ENCODE results near the gene NXPH4. TPM values are rescaled to one million over a fixed set of nuclear protein-coding genes. Genes with fewer than 3 reads are reported as not detected.

NXPH4 gene
- polyA plus RNA-seq, 4 donors: 0.10 to 0.27 TPM; not detected in 2

DNA sequence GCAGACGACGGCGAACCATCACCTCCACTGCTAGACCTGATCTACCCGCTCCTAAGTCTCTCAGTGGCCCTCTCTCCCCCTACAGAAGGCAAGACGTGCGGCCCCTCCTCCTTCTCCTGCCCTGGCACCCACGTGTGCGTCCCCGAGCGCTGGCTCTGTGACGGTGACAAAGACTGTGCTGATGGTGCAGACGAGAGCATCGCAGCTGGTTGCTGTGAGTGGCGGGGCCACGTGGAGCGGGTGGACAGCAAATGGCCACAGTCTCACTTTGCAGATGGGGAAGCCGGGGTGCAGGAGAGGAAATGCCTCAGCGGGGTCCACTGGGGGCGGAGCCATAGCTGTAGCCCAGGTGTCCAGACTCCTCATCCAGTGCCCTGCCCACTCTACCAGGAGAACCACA lies 21.4 kb upstream of the NXPH4 start:
- no peaks in the 10 kb centered on the region for H3K27me3 ChIP-seq (ENCODE audit: control insufficient read depth in 3 of 3, insufficient read depth in 3 of 3, low read length in 3 of 3)
- no peak for FAIRE-seq
- H3K4me3 ChIP-seq (ENCODE audit: low read depth in 1 of 3, low read length in 3 of 3): no peak overlapping the region
- no peak for DNase-seq
- H3K27ac ChIP-seq (ENCODE audit: low read depth in 1 of 3, low read length in 2 of 3): no peak overlapping the region
- peaks cover 0 to 100% (median 47%) of the 10 kb centered on the region in 3 donors for H3K36me3 ChIP-seq (ENCODE audit: control insufficient read depth in 3 of 3, insufficient read depth in 2 of 3, low read depth in 1 of 3, low read length in 3 of 3)
- H3K9me3 ChIP-seq (ENCODE audit: control insufficient read depth in 2 of 2, insufficient read depth in 1 of 2, low read depth in 1 of 2, low read length in 1 of 2): no peaks in the 10 kb centered on the region
- WGBS, 3 donors: 90 to 94% (median 93%) methylated on average over 13 to 19 of the region's 19 CpGs
- no peaks in the 10 kb centered on the region for H3K4me1 ChIP-seq (ENCODE audit: control insufficient read depth in 3 of 3, insufficient read depth in 2 of 3, low read depth in 1 of 3, low read length in 2 of 3)

DNA sequence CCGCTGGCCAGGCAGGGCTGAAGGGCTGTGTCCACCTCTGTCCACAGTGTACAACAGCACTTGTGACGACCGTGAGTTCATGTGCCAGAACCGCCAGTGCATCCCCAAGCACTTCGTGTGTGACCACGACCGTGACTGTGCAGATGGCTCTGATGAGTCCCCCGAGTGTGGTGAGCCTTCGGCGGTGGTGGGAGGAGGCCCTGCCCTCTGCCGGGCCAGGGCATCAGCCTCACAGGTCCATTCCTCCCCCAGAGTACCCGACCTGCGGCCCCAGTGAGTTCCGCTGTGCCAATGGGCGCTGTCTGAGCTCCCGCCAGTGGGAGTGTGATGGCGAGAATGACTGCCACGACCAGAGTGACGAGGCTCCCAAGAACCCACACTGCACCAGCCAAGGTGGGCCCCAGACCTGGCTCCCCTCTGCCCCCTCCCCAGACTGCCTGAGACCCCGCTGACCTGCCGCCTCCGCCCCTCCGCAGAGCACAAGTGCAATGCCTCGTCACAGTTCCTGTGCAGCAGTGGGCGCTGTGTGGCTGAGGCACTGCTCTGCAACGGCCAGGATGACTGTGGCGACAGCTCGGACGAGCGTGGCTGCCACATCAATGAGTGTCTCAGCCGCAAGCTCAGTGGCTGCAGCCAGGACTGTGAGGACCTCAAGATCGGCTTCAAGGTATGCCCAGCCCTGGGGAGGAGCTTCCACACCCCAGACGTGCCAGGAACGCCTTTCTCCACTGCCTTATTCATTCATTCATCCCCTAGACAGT lies 20.8 kb upstream of the NXPH4 start:
- Histone ChIP-seq H3K36me3 (ENCODE audit: control insufficient read depth in 3 of 3, insufficient read depth in 2 of 3, low read depth in 1 of 3, low read length in 3 of 3) (peaks cover 0 to 100% (median 47%) of the 10 kb centered on the region in 3 donors), H3K27me3 (ENCODE audit: control insufficient read depth in 3 of 3, insufficient read depth in 3 of 3, low read length in 3 of 3) (no peaks in the 10 kb centered on the region), H3K27ac (ENCODE audit: low read depth in 1 of 3, low read length in 2 of 3) (no peak overlapping the region), H3K9me3 (ENCODE audit: control insufficient read depth in 2 of 2, insufficient read depth in 1 of 2, low read depth in 1 of 2, low read length in 1 of 2) (no peaks in the 10 kb centered on the region), H3K4me1 (ENCODE audit: control insufficient read depth in 3 of 3, insufficient read depth in 2 of 3, low read depth in 1 of 3, low read length in 2 of 3) (no peaks in the 10 kb centered on the region), H3K4me3 (ENCODE audit: low read depth in 1 of 3, low read length in 3 of 3) (no peak overlapping the region)
- DNase-seq: no peak
- no peak for FAIRE-seq
- 78 to 84% (median 80%) methylated on average over 32 to 34 of the region's 34 CpGs for WGBS, 3 donors

DNA sequence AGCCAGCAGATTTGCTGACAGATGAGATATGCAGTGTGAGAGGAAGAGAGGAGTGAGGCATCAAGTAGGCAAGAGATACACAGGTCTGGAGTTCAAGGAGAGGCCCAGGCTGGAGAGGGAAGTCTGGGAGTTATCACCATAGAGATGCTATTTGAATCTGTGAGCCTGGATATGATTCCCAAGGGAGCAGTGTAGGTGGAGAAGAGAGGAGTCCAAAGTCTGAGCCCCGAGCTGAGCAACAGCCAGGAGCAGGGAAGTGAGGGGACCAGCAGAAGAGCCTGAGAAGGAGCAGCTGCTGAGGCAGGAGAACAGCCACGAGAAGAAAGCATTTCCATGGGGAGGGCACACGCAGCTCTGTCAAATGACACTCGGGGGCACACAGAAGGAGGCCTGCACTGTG lies 20.2 kb upstream of the NXPH4 start:
- FAIRE-seq (no peak), DNase-seq (peak in 1 of 2 donors; percentile 11)

GRCh38 chr12:57196956-57197355 lies 19.6 kb upstream of the NXPH4 start:
- Histone ChIP-seq H3K36me3 (ENCODE audit: control insufficient read depth in 3 of 3, insufficient read depth in 2 of 3, low read depth in 1 of 3, low read length in 3 of 3) (peaks cover 0 to 100% (median 49%) of the 10 kb centered on the region in 3 donors), H3K9me3 (ENCODE audit: control insufficient read depth in 2 of 2, insufficient read depth in 1 of 2, low read depth in 1 of 2, low read length in 1 of 2) (no peaks in the 10 kb centered on the region), H3K27me3 (ENCODE audit: control insufficient read depth in 3 of 3, insufficient read depth in 3 of 3, low read length in 3 of 3) (no peaks in the 10 kb centered on the region), H3K4me1 (ENCODE audit: control insufficient read depth in 3 of 3, insufficient read depth in 2 of 3, low read depth in 1 of 3, low read length in 2 of 3) (no peaks in the 10 kb centered on the region), H3K27ac (ENCODE audit: low read depth in 1 of 3, low read length in 2 of 3) (no peak overlapping the region), H3K4me3 (ENCODE audit: low read depth in 1 of 3, low read length in 3 of 3) (no peak overlapping the region)
- 90 to 94% (median 93%) methylated on average over 22 of the region's 22 CpGs for WGBS, 3 donors
- FAIRE-seq (no peak), DNase-seq (no peak)

More for the DNA sequence above, 20.2 kb upstream of the NXPH4 start:
- peaks cover 0 to 100% (median 48%) of the 10 kb centered on the region in 3 donors for H3K36me3 ChIP-seq (ENCODE audit: control insufficient read depth in 3 of 3, insufficient read depth in 2 of 3, low read depth in 1 of 3, low read length in 3 of 3)
- no peak overlapping the region for H3K27ac ChIP-seq (ENCODE audit: low read depth in 1 of 3, low read length in 2 of 3)
- no peaks in the 10 kb centered on the region for H3K9me3 ChIP-seq (ENCODE audit: control insufficient read depth in 2 of 2, insufficient read depth in 1 of 2, low read depth in 1 of 2, low read length in 1 of 2)
- no peaks in the 10 kb centered on the region for H3K4me1 ChIP-seq (ENCODE audit: control insufficient read depth in 3 of 3, insufficient read depth in 2 of 3, low read depth in 1 of 3, low read length in 2 of 3)
- H3K27me3 ChIP-seq (ENCODE audit: control insufficient read depth in 3 of 3, insufficient read depth in 3 of 3, low read length in 3 of 3): no peaks in the 10 kb centered on the region
- WGBS, 3 donors: 42 to 66% (median 61%) methylated on average over 4 of the region's 4 CpGs
- H3K4me3 ChIP-seq (ENCODE audit: low read depth in 1 of 3, low read length in 3 of 3): no peak overlapping the region

GRCh38 chr12:57198329-57198728 lies 18.3 kb upstream of the NXPH4 start:
- Histone ChIP-seq H3K36me3 (ENCODE audit: control insufficient read depth in 3 of 3, insufficient read depth in 2 of 3, low read depth in 1 of 3, low read length in 3 of 3) (peaks cover 0 to 100% (median 49%) of the 10 kb centered on the region in 3 donors), H3K4me3 (ENCODE audit: low read depth in 1 of 3, low read length in 3 of 3) (no peak overlapping the region), H3K9me3 (ENCODE audit: control insufficient read depth in 2 of 2, insufficient read depth in 1 of 2, low read depth in 1 of 2, low read length in 1 of 2) (no peaks in the 10 kb centered on the region), H3K4me1 (ENCODE audit: control insufficient read depth in 3 of 3, insufficient read depth in 2 of 3, low read depth in 1 of 3, low read length in 2 of 3) (no peaks in the 10 kb centered on the region), H3K27ac (ENCODE audit: low read depth in 1 of 3, low read length in 2 of 3) (no peak overlapping the region), H3K27me3 (ENCODE audit: control insufficient read depth in 3 of 3, insufficient read depth in 3 of 3, low read length in 3 of 3) (no peaks in the 10 kb centered on the region)
- DNase-seq: no peak
- no peak for FAIRE-seq
- 94 to 95% (median 95%) methylated on average over 17 of the region's 17 CpGs for WGBS, 3 donors

- H3K27me3 ChIP-seq (ENCODE audit: control insufficient read depth in 3 of 3, insufficient read depth in 3 of 3, low read length in 3 of 3): no peaks in the 10 kb centered on the region
- 86 to 91% (median 88%) methylated on average over 15 of the region's 15 CpGs for WGBS, 3 donors
- DNase-seq (no peak), FAIRE-seq (no peak)
- H3K9me3 ChIP-seq (ENCODE audit: control insufficient read depth in 2 of 2, insufficient read depth in 1 of 2, low read depth in 1 of 2, low read length in 1 of 2): no peaks in the 10 kb centered on the region
- no peak overlapping the region for H3K4me3 ChIP-seq (ENCODE audit: low read depth in 1 of 3, low read length in 3 of 3)
- no peaks in the 10 kb centered on the region for H3K4me1 ChIP-seq (ENCODE audit: control insufficient read depth in 3 of 3, insufficient read depth in 2 of 3, low read depth in 1 of 3, low read length in 2 of 3)
- peaks cover 0 to 100% (median 41%) of the 10 kb centered on the region in 3 donors for H3K36me3 ChIP-seq (ENCODE audit: control insufficient read depth in 3 of 3, insufficient read depth in 2 of 3, low read depth in 1 of 3, low read length in 3 of 3)
- H3K27ac ChIP-seq (ENCODE audit: low read depth in 1 of 3, low read length in 2 of 3): no peak overlapping the region
These were observed 17.4 kb upstream of the NXPH4 start for GRCh38 chr12:57199191-57199590.

DNA sequence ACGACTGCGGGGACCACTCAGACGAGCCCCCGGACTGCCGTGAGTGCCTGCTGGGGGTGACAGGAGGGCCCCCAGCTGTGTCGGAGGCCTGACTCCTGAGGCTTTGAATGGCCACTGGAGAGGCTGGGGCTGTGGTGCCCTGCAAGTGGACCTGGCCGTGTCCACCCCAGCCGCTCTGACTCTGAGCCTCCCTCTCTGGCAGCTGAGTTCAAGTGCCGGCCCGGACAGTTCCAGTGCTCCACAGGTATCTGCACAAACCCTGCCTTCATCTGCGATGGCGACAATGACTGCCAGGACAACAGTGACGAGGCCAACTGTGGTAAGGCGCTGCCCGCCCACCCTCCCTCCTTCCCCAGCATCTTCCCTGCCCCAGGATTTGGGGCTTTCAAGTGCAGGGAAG lies 16.1 kb upstream of the NXPH4 start:
- Histone ChIP-seq H3K36me3 (ENCODE audit: control insufficient read depth in 3 of 3, insufficient read depth in 2 of 3, low read depth in 1 of 3, low read length in 3 of 3) (peaks cover 0 to 100% (median 38%) of the 10 kb centered on the region in 3 donors), H3K4me3 (ENCODE audit: low read depth in 1 of 3, low read length in 3 of 3) (no peak overlapping the region), H3K27me3 (ENCODE audit: control insufficient read depth in 3 of 3, insufficient read depth in 3 of 3, low read length in 3 of 3) (no peaks in the 10 kb centered on the region), H3K4me1 (ENCODE audit: control insufficient read depth in 3 of 3, insufficient read depth in 2 of 3, low read depth in 1 of 3, low read length in 2 of 3) (no peaks in the 10 kb centered on the region), H3K27ac (ENCODE audit: low read depth in 1 of 3, low read length in 2 of 3) (no peak overlapping the region), H3K9me3 (ENCODE audit: control insufficient read depth in 2 of 2, insufficient read depth in 1 of 2, low read depth in 1 of 2, low read length in 1 of 2) (no peaks in the 10 kb centered on the region)
- 91 to 97% (median 93%) methylated on average over 13 to 15 of the region's 15 CpGs for WGBS, 3 donors
- DNase-seq (no peak), FAIRE-seq (no peak)

DNA sequence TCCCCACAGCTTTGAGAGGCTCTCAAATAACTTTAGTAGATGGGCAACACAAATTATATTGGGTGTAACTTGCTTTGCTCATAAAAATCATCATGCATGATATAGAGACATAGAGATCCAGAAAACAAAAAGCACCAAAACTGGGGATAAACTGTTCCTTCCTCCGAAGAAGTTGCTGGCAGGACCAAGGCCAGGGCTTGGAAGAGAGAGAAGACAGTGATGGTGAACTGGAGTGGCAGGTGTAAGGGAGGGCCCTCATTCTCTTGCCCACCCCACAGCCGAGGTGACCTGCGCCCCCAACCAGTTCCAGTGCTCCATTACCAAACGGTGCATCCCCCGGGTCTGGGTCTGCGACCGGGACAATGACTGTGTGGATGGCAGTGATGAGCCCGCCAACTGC lies 15.4 kb upstream of the NXPH4 start:
- Histone ChIP-seq H3K27me3 (ENCODE audit: control insufficient read depth in 3 of 3, insufficient read depth in 3 of 3, low read length in 3 of 3) (no peaks in the 10 kb centered on the region), H3K27ac (ENCODE audit: low read depth in 1 of 3, low read length in 2 of 3) (no peak overlapping the region), H3K9me3 (ENCODE audit: control insufficient read depth in 2 of 2, insufficient read depth in 1 of 2, low read depth in 1 of 2, low read length in 1 of 2) (no peaks in the 10 kb centered on the region), H3K36me3 (ENCODE audit: control insufficient read depth in 3 of 3, insufficient read depth in 2 of 3, low read depth in 1 of 3, low read length in 3 of 3) (peaks cover 0 to 100% (median 32%) of the 10 kb centered on the region in 3 donors), H3K4me3 (ENCODE audit: low read depth in 1 of 3, low read length in 3 of 3) (no peak overlapping the region), H3K4me1 (ENCODE audit: control insufficient read depth in 3 of 3, insufficient read depth in 2 of 3, low read depth in 1 of 3, low read length in 2 of 3) (no peaks in the 10 kb centered on the region)
- WGBS, 3 donors: 78 to 86% (median 82%) methylated on average over 8 of the region's 8 CpGs
- DNase-seq (no peak), FAIRE-seq (no peak)

- Histone ChIP-seq H3K27me3 (ENCODE audit: control insufficient read depth in 3 of 3, insufficient read depth in 3 of 3, low read length in 3 of 3) (no peaks in the 10 kb centered on the region), H3K36me3 (ENCODE audit: control insufficient read depth in 3 of 3, insufficient read depth in 2 of 3, low read depth in 1 of 3, low read length in 3 of 3) (peaks cover 0 to 100% (median 28%) of the 10 kb centered on the region in 3 donors), H3K4me3 (ENCODE audit: low read depth in 1 of 3, low read length in 3 of 3) (no peak overlapping the region), H3K9me3 (ENCODE audit: control insufficient read depth in 2 of 2, insufficient read depth in 1 of 2, low read depth in 1 of 2, low read length in 1 of 2) (no peaks in the 10 kb centered on the region), H3K4me1 (ENCODE audit: control insufficient read depth in 3 of 3, insufficient read depth in 2 of 3, low read depth in 1 of 3, low read length in 2 of 3) (no peaks in the 10 kb centered on the region), H3K27ac (ENCODE audit: low read depth in 1 of 3, low read length in 2 of 3) (no peak overlapping the region)
- FAIRE-seq (no peak), DNase-seq (no peak)
- 88 to 92% (median 92%) methylated on average over 15 to 16 of the region's 16 CpGs for WGBS, 3 donors
These were observed 15.0 kb upstream of the NXPH4 start for GRCh38 chr12:57201631-57202030.

Measured in small intestine (tissue), 7 donors.